ENCODE data around the gene SMYD5. TPM values are rescaled to one million over a fixed set of nuclear protein-coding genes. Genes with fewer than 3 reads are reported as not detected.

SMYD5 gene
- total RNA-seq, 1 donor from 2014 or later, result 18.4 TPM

DNA sequence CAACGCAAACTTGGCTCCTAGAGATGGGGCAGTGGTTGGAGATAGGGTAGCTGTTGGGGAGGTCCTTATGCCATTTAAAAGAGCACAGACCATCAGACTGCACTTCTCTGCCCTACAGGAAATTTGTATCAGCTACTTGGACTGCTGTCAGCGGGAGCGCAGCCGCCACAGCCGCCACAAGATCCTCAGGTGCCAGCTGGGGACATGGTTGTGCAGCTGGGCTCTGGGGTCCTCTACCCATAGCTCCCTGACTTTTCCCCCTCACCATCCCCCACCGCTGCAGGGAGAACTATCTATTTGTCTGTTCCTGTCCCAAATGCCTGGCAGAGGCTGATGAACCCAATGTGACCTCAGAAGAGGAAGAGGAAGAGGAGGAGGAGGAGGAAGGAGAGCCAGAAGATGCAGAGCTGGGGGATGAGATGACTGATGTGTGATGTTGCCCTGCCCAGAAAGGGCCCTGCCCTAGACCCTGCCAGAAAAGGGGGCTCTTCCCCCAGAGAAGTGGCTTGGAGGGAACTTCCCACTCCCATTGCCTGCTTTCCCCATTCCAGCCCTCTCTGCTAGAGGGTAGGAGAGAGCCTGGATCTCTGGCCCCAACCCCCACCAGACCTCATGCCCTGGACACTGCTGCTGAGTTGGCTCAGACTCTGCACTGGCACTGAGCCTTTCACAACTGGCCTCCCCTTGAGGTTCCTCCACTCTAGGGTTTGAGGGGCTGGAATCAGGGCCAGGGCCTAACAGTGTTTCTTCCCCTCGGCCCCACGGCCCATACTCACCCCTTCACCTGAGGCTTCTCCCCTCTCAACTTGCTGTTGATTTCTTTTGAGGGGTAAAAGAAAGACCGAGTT lies 11.7 kb downstream of the SMYD5 start:
- DNase-seq (ENCODE audit: low read depth), result no peak
- TF ChIP-seq, protein P1, sequence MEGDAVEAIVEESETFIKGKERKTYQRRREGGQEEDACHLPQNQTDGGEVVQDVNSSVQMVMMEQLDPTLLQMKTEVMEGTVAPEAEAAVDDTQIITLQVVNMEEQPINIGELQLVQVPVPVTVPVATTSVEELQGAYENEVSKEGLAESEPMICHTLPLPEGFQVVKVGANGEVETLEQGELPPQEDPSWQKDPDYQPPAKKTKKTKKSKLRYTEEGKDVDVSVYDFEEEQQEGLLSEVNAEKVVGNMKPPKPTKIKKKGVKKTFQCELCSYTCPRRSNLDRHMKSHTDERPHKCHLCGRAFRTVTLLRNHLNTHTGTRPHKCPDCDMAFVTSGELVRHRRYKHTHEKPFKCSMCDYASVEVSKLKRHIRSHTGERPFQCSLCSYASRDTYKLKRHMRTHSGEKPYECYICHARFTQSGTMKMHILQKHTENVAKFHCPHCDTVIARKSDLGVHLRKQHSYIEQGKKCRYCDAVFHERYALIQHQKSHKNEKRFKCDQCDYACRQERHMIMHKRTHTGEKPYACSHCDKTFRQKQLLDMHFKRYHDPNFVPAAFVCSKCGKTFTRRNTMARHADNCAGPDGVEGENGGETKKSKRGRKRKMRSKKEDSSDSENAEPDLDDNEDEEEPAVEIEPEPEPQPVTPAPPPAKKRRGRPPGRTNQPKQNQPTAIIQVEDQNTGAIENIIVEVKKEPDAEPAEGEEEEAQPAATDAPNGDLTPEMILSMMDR (IDR thresholded peaks at IDR 0.05; ENCODE audit: insufficient read depth, low read length, severe bottlenecking), result no peak
- Histone ChIP-seq H3K27me3 (ENCODE audit: control insufficient read depth, insufficient read depth, low read length) (no peaks in the 10 kb centered on the region), H3K36me3 (ENCODE audit: control insufficient read depth, insufficient read depth, low read length) (peaks cover 11% of the 10 kb centered on the region), H3K4me3 (ENCODE audit: low read depth, low read length) (no peak overlapping the region)
- peak; percentile 62 for FAIRE-seq

DNA sequence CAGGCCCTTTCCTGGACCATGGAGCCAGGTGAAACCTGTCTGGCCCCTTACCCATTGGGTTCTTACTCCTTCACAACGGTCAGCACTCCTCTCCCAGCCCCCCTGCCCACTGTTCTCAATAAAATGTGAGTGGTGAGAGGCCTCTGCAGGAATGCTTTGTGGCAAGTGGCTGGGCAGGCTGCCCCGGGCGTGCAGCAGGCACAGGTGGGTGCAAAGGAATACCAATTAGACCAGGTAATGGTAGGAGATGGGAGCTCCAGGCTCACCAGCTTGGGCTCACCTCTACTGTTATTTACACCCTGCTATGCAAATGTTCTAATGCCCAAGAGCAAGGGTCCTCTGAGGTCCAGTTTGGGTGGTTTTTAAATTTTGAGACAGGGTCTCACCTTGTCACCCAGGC lies 13.0 kb downstream of the SMYD5 start:
- DNase-seq (ENCODE audit: low read depth) (no peak), FAIRE-seq (no peak)
- peaks cover 9% of the 10 kb centered on the region for H3K36me3 ChIP-seq (ENCODE audit: control insufficient read depth, insufficient read depth, low read length)
- no peak overlapping the region for H3K4me3 ChIP-seq (ENCODE audit: low read depth, low read length)
- TF ChIP-seq, protein P1 (IDR thresholded peaks at IDR 0.05; ENCODE audit: insufficient read depth, low read length, severe bottlenecking), result no peak
- H3K27me3 ChIP-seq (ENCODE audit: control insufficient read depth, insufficient read depth, low read length), result no peaks in the 10 kb centered on the region

DNA sequence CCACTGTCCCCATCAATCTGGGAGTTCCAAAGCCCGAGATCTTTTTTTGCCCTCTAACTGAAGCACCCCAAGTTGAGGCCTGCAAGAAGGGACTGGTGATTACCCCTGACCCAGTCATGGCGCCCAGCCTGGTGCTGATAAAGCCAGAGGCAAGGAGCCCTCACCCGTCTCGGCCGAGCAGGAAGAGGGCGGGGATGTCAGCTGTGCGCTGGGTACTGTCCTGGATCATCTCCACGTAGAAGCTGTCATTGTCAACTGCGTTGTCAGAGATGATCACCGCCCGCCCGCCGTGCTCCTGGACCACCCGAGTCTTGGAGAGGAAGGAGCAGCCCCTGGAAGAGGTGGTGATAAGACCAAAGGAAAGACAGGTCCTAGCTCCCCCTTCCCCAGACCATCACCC lies 14.6 kb downstream of the SMYD5 start:
- FAIRE-seq, result no peak
- Histone ChIP-seq H3K4me3 (ENCODE audit: low read depth, low read length) (no peak overlapping the region), H3K36me3 (ENCODE audit: control insufficient read depth, insufficient read depth, low read length) (peaks cover 5% of the 10 kb centered on the region)

DNA sequence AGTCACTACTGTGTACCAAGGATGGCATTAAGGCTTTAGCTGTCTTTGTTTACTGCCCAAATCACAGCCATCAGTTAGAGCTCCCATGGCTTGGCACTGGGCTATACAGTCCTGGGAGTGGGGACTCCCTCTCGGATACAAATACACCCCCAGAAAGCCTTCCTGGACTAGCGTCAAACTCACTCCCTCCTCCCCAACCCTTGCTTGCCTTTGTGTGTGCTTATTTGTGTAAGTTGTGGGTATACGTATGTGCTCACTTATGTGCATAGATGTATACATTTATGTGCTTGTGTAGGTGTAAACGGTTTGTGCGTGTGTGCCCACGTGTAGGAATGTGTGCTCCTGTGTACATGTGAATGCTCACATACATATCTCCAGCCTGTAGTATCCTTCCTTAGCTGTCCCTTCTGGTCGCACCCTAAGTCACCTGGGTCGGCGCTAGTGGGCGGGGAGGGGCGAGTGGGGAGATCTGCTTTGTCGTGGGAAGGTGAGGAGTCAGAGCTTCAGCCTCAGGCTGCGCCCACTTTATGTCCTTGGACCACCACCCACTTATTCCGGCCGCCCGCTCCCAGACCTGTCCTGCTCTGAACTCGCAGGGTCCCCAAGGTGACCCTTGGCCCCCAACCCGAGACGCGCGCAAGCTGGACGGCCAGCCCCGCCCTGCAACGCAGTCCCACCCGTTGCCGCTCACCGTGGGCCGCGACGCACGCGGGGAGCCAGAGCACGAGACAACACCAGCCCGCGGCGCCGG lies 18.5 kb downstream of the SMYD5 start:
- FAIRE-seq (no peak), DNase-seq (ENCODE audit: low read depth) (peak; percentile 15)
- peak overlapping the region; percentile 65 for H3K4me3 ChIP-seq (ENCODE audit: low read depth, low read length)
- H3K36me3 ChIP-seq (ENCODE audit: control insufficient read depth, insufficient read depth, low read length), result no peaks in the 10 kb centered on the region
- H3K27me3 ChIP-seq (ENCODE audit: control insufficient read depth, insufficient read depth, low read length), result no peaks in the 10 kb centered on the region
- TF ChIP-seq, protein P1 (IDR thresholded peaks at IDR 0.05; ENCODE audit: insufficient read depth, low read length, severe bottlenecking), result peak; percentile 4

More for the DNA sequence above, 14.6 kb downstream of the SMYD5 start:
- DNase-seq (ENCODE audit: low read depth), result no peak
- no peaks in the 10 kb centered on the region for H3K27me3 ChIP-seq (ENCODE audit: control insufficient read depth, insufficient read depth, low read length)
- TF ChIP-seq, protein P1 (IDR thresholded peaks at IDR 0.05; ENCODE audit: insufficient read depth, low read length, severe bottlenecking), result no peak

DNA sequence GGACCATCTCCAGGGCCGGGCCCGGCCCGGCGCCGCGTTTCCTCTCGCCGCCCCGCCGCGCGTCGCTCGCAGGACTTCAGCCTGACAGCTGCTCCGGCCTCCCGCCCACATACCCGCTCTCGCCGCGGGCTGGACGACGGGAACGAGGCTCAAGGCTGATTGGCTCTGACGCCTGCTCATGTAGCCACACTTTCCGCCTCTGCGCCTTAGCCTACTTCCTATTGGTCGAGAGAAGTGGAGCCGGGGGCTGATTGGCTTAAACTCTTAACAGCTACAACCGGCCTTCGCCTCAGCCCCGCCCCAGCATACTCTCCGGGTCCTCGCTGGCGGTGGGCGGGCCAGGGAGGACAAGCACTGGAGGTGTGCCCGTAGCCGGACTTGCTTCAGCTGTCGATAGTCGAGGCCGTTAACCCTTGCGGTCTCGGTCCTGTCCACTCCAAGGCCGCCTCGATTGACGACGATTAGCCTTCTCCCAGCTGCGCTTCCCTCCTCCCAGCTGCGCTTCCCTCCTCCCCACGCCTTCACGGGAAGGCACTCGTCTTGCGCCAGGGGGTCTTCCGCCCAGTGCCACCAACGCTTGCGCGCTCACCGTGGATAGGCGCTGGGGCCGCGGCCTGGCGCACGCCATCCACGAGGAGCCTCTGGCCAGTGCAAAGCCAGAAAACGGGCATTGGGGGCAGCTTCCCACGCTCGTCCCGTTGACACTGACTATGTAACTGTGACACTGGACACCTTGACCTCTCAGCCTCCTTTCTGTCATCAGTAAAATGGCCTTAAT lies 19.3 kb downstream of the SMYD5 start, which contains the start of gene PRADC1:
Gene PRADC1 (minus strand): TSS at position 86 of the 778 bp plus-strand sequence. CDS start 79 bp downstream, at position 7.
- Histone ChIP-seq H3K4me3 (ENCODE audit: low read depth, low read length) (peak within 1 kb of the TSS; percentile 65), H3K36me3 (ENCODE audit: control insufficient read depth, insufficient read depth, low read length) (no peaks in the 10 kb centered on the region), H3K27me3 (ENCODE audit: control insufficient read depth, insufficient read depth, low read length) (no peaks in the 10 kb centered on the region)
- TF ChIP-seq, protein P1 (IDR thresholded peaks at IDR 0.05; ENCODE audit: insufficient read depth, low read length, severe bottlenecking), result no peak
- DNase-seq (ENCODE audit: low read depth) (peak; percentile 99), FAIRE-seq (no peak)

Data from bronchial epithelial cell (primary cell).